ENCODE results near the gene TSPAN32. TPM values are rescaled to one million over a fixed set of nuclear protein-coding genes. Genes with fewer than 3 reads are reported as not detected.

TSPAN32 gene
- total RNA-seq, 1 experiment from 2014 or later: not detected

GRCh38 chr11:2311353-2312133 is 9.7 kb downstream of the TSPAN32 start:
- BruUV-seq (replicated peaks): no TSS peak

DNA sequence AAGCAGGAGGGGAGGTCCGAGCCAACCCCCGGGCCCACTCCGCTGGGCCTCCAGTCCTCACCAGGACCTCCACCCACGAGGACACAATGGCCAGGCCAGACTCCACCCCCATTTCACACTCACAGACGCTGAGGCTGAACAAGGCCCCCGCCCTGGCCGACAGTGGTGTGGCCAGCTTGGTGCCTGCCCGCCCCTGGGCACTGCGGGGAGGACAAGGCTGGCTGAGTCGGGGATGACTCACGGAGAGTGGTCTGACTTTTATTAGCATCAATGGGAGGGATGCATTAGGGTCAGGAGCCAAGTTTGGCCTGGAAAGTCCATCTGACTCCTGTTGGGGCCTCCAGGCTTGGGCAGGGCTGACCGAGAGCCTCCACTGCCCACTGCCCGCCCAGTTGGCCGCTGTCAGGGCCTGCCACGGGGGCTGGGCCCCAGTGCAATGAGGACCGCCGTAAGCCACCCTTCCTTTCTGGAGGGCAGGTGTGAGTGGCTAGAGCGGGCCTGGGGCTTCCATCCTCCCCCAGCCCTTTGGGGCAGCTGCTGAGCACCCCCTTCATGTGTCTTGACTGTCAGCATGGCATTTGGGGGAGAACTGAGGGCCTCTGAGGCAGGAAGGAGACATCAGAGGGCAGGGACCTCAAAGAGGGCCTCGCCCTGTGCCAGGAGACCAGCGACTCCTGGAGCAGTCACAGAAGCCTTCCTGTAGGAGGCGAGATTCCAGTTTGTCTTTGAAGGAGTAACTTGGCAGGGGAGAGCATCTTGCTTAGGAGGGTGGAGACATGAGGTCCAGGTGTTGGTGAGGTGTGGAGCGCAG is 10.6 kb downstream of the TSPAN32 start:
- Histone ChIP-seq H3K4me1 (ENCODE audit: insufficient read depth, low read length, poor library complexity, severe bottlenecking) (peaks cover 9% of the 10 kb centered on the region), H3K36me3 (ENCODE audit: insufficient read depth, low read length, poor library complexity, severe bottlenecking) (no peaks in the 10 kb centered on the region), H3K27me3 (replicated peaks; ENCODE audit: insufficient read depth, low read depth, low read length, poor library complexity) (no peaks in the 10 kb centered on the region), H3K9me3 (ENCODE audit: low read depth, low read length, poor library complexity, severe bottlenecking) (no peaks in the 10 kb centered on the region), H3K27ac (ENCODE audit: low read depth, low read length, poor library complexity, severe bottlenecking) (no peak overlapping the region), H3K4me3 (ENCODE audit: low read depth, low read length, poor library complexity, severe bottlenecking) (no peak overlapping the region)
- CTCF ChIA-PET: interaction anchor here (0.5 kb wide), 1 partner anchor 25 kb away, joined by 3 read pairs; no protein-coding TSS in a partner anchor
- intact Hi-C loops (cut with micrococcal nuclease; ENCODE audit: unreplicated experiment): no loop called here
- DNase-seq (ENCODE audit: low spot score): no peak
- no peak for TF ChIP-seq EZH2 (IDR thresholded peaks at IDR 0.05; ENCODE audit: borderline replicate concordance, low read depth, low read length, poor library complexity, severe bottlenecking)
- TF ChIP-seq CTCF (conservative IDR thresholded peaks at IDR 0.05; ENCODE audit: low read depth, low read length): no peak
- BruUV-seq (replicated peaks): no TSS peak
- POLR2A ChIA-PET (ENCODE audit: low non-redundant PET): no interaction called here

More at GRCh38 chr11:2311353-2312133, 9.7 kb downstream of the TSPAN32 start:
- no peaks in the 10 kb centered on the region for H3K36me3 ChIP-seq (ENCODE audit: insufficient read depth, low read length, poor library complexity, severe bottlenecking)
- H3K4me1 ChIP-seq (ENCODE audit: insufficient read depth, low read length, poor library complexity, severe bottlenecking): peaks cover 9% of the 10 kb centered on the region
- no peak for DNase-seq (ENCODE audit: low spot score)
- H3K27me3 ChIP-seq (replicated peaks; ENCODE audit: insufficient read depth, low read depth, low read length, poor library complexity): no peaks in the 10 kb centered on the region
- POLR2A ChIA-PET (ENCODE audit: low non-redundant PET): no interaction called here
- CTCF ChIA-PET: no interaction called here
- intact Hi-C loops (cut with micrococcal nuclease; ENCODE audit: unreplicated experiment): no loop called here
- TF ChIP-seq EZH2 (IDR thresholded peaks at IDR 0.05; ENCODE audit: borderline replicate concordance, low read depth, low read length, poor library complexity, severe bottlenecking): no peak
- no peak for TF ChIP-seq CTCF (conservative IDR thresholded peaks at IDR 0.05; ENCODE audit: low read depth, low read length)
- H3K4me3 ChIP-seq (ENCODE audit: low read depth, low read length, poor library complexity, severe bottlenecking): no peak overlapping the region
- H3K9me3 ChIP-seq (ENCODE audit: low read depth, low read length, poor library complexity, severe bottlenecking): no peaks in the 10 kb centered on the region
- H3K27ac ChIP-seq (ENCODE audit: low read depth, low read length, poor library complexity, severe bottlenecking): no peak overlapping the region

DNA sequence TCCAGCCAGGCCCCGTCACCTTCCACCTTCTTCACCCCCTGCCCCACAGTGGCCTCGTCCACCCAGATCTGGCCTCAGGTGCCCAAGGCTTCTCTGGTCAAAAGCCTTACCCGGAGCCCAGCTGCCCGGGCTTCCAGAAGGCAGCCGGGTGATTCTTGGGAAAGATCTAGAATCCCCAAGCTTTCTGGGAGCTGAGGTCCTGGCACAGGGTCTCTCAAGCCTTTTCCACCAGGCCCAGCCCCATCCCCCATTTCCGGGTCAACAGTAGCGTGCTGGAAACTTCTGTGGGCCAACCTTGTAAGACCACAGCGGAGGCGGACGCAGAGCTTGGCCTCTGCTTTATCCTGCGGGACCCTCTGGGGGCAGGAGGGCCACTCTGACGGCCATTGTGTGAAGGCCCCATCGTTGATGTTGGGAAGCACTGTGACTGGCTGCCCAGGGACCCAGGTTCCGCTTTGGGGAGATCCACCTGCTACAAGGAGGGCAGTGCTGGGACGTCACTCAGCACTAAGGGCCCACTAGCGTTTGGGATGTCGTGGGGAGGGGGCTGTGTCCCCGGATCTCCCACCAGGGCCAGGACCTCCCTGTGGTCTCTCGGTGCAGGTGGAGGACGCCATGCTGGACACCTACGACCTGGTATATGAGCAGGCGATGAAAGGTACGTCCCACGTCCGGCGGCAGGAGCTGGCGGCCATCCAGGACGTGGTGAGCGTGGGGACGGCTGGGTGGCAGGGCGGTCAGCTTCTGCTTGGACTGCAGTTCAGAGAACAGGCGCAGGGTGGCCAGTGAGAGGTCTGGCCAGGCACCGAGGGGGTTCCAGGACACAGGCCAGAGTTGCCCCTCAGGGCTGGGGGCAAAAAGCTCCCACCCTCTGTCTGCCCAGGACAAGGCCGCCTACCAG is 11.5 kb downstream of the TSPAN32 start:
- intact Hi-C loops (cut with micrococcal nuclease; ENCODE audit: unreplicated experiment): no loop called here
- H3K27me3 ChIP-seq (replicated peaks; ENCODE audit: insufficient read depth, low read depth, low read length, poor library complexity): no peaks in the 10 kb centered on the region
- BruUV-seq (replicated peaks): no TSS peak
- H3K27ac ChIP-seq (ENCODE audit: low read depth, low read length, poor library complexity, severe bottlenecking): no peak overlapping the region
- no peaks in the 10 kb centered on the region for H3K9me3 ChIP-seq (ENCODE audit: low read depth, low read length, poor library complexity, severe bottlenecking)
- no peak for TF ChIP-seq CTCF (conservative IDR thresholded peaks at IDR 0.05; ENCODE audit: low read depth, low read length)
- TF ChIP-seq EZH2 (IDR thresholded peaks at IDR 0.05; ENCODE audit: borderline replicate concordance, low read depth, low read length, poor library complexity, severe bottlenecking): no peak
- H3K36me3 ChIP-seq (ENCODE audit: insufficient read depth, low read length, poor library complexity, severe bottlenecking): no peaks in the 10 kb centered on the region
- H3K4me3 ChIP-seq (ENCODE audit: low read depth, low read length, poor library complexity, severe bottlenecking): no peak overlapping the region
- ChIA-PET CTCF (no interaction called here), POLR2A (ENCODE audit: low non-redundant PET) (no interaction called here)
- DNase-seq (ENCODE audit: low spot score): no peak
- H3K4me1 ChIP-seq (ENCODE audit: insufficient read depth, low read length, poor library complexity, severe bottlenecking): peaks cover 9% of the 10 kb centered on the region

Data from A673 (cell line).